HG03039 (cell line): Measurements from ENCODE around the gene YPEL2.
"Not testable (repeated sequence)": the region's sequence is repeated elsewhere in the genome, so short reads cannot be mapped to it uniquely, and the experiment has no call there.

ENCODE experiments used
- ATAC-seq: cut with Tn5 transposase; IDR thresholded peaks from one replicate; pipeline ENCODE4 v1.9.1; 2021; ENCODE audit warnings: mild to moderate bottlenecking, moderate library complexity; ENCODE audit not compliant: unreplicated experiment

The YPEL2 gene

DNA sequence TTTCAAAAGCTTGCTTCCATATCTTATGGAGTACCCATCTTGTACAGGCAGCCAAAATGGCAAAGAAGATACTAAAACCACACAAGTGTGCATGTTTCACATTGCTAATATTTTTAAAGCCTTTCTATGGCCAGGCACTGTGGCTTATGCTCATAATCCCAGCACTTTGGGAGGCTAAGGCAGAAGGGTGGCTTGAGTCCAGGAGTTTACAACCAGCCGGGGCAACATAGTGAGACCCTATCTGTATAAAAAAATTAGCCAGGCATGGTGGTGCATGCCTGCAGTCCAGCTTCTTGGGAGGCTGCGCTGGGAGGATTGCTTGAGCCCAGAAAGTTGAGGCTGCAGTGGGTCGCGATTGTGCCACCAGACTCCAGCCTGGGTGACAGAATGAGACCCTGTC, 71.3 kb downstream of the YPEL2 start:
- no peak for ATAC-seq

DNA sequence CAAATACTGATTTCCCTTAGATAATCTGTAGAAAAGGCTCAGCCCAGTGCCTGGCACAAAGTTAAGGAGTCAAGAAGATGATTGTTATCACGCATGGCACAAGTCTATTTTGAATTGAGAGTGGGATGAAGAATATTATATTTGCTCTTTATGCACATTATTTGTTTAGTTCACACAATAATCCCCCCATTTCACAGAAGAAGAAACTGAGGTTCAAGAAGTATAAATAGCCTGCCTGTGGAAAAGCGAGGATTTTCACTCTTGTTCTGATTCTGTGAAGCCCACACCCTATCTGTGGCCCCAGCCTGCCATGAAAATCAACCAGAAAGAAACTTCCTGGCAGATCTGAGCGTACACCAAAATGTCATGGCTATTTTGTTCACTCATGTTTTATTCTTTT, 73.0 kb downstream of the YPEL2 start:
- ATAC-seq, result no peak

GRCh38 chr17:59405944-59406705, 74.7 kb downstream of the YPEL2 start:
- no peak for ATAC-seq

DNA sequence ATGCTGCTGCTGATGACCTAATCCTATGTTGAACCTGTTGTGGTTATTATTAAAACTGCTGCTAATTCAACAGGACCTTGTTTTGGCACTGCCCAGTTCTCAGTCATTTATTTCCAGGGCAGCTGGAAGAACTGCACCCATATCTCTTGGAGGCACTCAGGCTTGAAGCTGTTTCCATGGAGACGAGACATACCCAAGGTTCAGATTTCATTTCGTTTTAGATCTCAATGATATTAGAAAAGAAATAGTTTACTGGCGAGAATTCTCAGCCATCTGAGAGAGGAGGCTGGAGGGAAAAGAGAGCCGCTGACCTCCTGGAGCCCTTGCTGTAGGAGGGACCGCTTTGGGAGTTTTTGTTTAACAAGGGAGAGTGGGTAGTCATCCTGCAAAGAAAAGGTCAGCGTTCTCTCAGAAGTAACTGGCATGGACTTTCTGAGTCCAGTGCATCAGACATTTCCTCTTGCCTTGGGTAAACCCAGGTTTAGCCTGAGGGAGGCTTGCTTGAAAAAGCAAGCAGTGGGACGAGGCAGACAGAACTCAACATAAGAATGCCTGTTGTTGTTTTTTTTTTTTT, 75.4 kb downstream of the YPEL2 start:
- ATAC-seq, result no peak

GRCh38 chr17:59409336-59410048, 78.0 kb downstream of the YPEL2 start:
- no peak for ATAC-seq

- no peak for ATAC-seq
These were observed 78.6 kb downstream of the YPEL2 start for GRCh38 chr17:59410049-59410437.

DNA sequence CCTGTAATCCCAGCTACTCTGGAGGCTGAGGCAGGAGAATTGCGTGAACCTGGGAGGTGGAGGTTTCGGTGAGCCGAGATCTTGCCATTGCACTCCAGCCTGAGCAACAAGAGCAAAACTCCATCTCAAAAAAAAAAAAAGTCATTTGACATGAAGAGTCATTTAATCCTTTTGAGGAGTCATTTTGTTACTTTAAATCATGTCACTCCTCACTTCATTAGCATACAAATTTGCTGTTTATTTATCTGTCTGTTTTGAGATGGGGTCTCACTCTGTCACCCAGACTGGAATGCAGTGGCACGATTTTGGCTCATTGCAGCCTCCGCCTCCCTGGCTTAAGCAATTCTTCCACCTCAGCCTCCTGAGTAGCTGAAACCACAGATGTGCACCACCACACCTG, 81.0 kb downstream of the YPEL2 start:
- ATAC-seq, result not testable (repeated sequence)

DNA sequence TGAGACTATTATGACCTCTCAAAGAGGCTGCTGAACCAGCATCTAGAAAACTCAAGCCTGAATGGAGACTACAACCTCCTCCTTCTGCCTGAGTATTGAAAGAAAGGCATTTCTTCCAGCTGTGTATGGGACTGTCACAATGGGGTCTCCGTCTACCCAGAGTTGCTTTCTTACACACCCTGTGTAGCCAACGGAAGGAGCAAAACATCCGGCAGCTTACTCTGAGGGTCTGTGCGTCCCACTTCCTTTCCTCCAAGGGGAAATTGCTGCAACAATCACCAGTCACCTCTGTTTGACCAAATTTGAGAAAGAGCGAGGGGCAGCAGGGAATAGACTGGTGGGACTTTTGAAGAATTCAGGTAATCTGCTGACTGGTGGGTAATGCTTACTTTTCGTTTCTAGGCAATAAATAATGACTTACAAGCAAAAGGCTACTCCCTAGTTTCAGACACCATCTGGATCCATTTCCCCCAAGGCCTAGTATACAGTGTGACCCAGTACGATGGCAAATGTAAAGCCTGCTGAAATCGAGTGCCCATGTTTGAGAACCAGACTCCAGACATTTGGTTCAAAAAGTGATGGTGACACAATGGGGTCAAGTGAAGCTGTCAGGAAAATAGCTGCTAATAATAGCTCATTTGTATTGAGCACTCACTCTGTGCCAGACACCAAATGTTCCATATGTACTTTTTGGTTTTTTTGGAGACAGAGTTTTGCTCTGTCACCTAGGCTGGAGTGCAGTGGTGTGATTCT, 81.7 kb downstream of the YPEL2 start:
- no peak for ATAC-seq

DNA sequence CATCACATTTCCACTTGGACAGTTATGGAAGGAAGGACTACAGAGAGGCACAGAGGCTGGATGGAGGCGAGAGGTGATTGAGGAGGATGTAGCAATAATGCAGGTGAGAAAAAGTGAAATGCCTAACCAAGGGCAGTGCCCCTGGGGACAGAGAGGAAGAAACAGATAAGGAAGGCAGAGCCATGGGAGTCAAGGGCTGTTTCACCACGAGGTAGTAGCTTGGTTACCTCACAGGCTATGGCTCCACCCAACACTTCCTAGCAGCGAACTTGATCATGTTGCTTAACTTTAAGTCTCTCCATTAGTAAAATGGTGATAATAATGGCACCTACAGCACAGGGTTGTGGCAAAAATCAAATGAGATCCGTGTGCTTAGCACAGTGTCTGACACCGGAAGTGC, 83.9 kb downstream of the YPEL2 start:
- ATAC-seq, result no peak

DNA sequence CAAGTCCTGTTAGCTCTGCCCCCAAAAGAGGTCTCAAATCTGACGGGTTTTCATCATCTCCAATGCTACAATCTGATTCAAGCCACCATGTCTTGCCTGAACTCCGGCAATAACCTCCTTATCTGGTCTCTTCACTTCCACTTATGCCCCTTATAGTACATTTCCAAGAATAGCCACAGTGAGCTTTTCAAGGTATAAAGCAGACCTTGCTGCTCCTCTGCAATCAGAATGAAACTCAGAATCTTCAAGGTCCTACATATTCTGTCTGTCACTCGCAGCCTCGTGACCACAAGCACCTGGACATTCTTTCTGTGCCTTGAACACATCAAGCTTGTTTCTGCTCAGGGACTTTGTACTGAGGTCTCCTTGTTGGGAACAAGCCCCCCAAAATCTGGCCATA, 84.7 kb downstream of the YPEL2 start:
- ATAC-seq, result no peak

DNA sequence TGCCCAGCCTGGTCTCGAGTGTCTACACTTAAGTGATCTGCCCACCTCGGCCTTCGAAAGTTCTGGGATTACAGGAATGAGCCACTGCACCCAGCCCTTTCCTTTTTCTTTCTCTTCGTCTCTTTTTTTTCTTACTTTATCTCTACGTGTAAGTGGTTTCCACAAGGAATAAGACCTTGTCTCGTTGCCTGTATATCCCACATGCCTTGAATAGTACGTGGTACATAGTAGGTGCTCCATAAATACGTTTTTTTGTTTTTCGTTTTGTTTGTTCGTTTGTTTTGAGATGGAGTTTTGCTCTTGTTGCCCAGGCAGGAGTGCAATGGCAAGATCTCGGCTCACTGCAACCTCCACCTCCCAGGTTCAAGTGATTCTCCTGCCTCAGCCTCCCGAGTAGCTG, 86.0 kb downstream of the YPEL2 start:
- ATAC-seq, result no peak

GRCh38 chr17:59418732-59419166, 87.3 kb downstream of the YPEL2 start:
- no peak for ATAC-seq

GRCh38 chr17:59420901-59421300, 89.4 kb downstream of the YPEL2 start:
- ATAC-seq, result no peak

- no peak for ATAC-seq
These were observed 90.3 kb downstream of the YPEL2 start for GRCh38 chr17:59421722-59422121.

DNA sequence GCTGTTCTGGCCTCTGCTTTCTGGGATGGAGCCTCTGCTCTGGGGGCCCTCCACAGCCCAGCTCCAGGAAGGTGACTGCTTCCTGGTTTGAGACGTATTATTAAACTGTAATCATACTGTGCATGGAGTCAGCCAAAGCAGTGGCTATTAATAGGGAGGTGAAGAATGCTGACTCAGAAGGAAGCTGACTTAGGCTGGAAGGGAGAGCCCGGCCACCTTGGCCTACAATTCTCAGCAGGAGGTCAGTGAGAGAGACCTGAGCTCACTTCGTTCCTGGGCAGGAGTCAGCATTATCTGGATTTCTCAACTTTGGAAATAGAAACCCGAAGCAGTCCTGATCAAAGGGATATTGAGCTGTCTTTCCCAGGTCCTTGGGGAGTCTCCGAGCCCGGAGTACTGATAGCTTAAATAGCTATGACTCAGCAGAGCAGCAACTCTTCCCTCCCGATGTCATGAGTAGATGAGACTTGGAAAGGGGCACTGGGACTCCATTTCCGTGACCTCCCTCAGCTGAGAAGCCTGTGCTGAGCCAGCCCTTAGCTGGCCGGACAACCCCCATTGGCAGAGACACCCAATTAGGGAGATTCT, 91.8 kb downstream of the YPEL2 start:
- no peak for ATAC-seq

- no peak for ATAC-seq
These were observed 92.4 kb downstream of the YPEL2 start for GRCh38 chr17:59423903-59424302.

GRCh38 chr17:59424331-59424730, 92.9 kb downstream of the YPEL2 start:
- ATAC-seq, result no peak

DNA sequence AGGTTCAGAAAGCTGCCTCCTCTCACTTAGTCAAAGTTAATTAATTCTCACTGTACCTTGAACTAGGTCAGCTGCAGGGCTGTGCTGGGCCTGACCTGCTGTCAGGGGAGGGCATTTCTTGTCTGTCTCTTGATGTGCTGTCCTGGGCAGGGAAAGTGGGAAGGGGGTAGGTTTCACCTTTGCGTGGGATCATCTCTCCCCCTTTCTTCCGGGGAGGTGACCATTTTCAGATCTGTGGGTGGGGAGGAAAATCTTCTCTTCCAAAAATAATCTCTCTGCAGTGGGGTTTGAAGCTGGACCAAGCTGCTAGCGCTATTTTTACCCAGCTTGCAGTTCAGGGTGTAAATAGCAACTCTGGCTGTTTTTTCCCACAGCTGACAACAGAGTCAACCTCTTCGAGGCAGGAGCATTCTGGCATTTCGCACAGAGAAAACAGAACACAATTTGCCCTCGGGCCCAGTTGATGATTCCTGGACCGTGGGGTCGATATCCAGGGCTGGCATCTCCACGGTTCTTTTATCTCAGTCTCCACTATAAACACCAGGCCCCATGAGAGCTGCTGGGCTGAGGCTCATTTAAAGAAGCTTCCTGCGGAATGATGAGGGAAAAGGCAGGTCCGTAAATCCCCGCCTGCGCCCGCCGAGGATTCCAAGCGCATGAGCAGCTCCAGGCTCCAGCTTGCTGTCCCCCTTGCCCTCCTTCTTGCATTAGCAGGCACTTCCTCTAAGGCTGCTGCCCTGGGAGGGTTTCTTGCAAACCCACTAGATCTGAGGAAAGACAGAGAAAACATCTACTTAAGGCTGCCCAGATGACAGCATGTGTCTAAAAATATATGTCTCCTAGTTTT, 93.9 kb downstream of the YPEL2 start:
- ATAC-seq, result no peak

DNA sequence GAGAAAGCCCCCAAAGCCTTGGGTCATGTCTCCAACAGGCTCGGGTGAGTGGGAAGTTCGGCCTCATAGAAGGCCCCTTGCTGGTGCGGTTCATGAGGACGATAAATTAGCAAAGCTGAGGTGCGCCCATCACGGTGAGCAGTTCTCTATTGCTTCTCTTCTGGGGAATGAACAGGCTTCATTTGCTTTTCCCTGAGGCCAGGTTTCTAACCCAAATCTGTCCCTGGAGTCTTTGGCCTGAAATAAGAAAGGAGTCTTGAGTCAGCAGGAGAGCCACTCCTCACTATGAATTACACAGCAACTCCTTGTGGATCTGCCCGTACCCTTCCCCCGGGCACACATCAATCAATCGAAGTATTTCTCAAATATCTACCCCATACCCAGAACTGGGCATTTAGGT, 94.6 kb downstream of the YPEL2 start:
- no peak for ATAC-seq

- no peak for ATAC-seq
These were observed 96.0 kb downstream of the YPEL2 start for GRCh38 chr17:59427425-59427921.
